OCI-LY7 (cell line): ENCODE results near the gene SEC23IP. TPM values are rescaled to one million over a fixed set of nuclear protein-coding genes. Genes with fewer than 3 reads are reported as not detected.

ENCODE experiments used
- BruUV-seq: library from RNA; stranded (reverse); fragments of 400-500 nt; replicated peaks from 2 replicates; lab custom pipeline; 2021; lab: Mats Ljungman, UMichigan
- CTCF ChIA-PET: fragments of 300-600 bp; sonication (Branson Sonifier 250); formaldehyde crosslinking; loops from one replicate; lab custom pipeline; 2022; ENCODE audit warnings: antibody characterized with exemption; ENCODE audit not compliant: unreplicated experiment; lab: Charles Lee
- POLR2A ChIA-PET: fragments of 300-600 bp; sonication (Branson Sonifier 250); formaldehyde crosslinking; loops from one replicate; lab custom pipeline; 2022; ENCODE audit warnings: antibody characterized with exemption; lab: Charles Lee
- DNase-seq: peaks from one replicate; pipeline ENCODE4 v3.0.0-alpha.2; 2015; ENCODE audit warnings: low spot score
- H2AFZ ChIP-seq: fragments of 200-600 bp; sonication (generic), shearing (Covaris generic); 2 replicates; pipeline ENCODE4 v1.6.1; 2014; ENCODE audit warnings: mild to moderate bottlenecking, antibody characterized with exemption, low read length, moderate library complexity
- H3K27ac ChIP-seq: fragments of 200-600 bp; sonication (generic); 2 replicates; pipeline ENCODE4 v1.5.1; 2014; ENCODE audit warnings: mixed run types, low read depth, mild to moderate bottlenecking, moderate library complexity, low read length, inconsistent platforms; ENCODE audit not compliant: poor library complexity, severe bottlenecking
- H3K36me3 ChIP-seq: fragments of 200-600 bp; sonication (generic); 2 replicates; pipeline ENCODE4 v1.6.1; 2014; ENCODE audit warnings: mild to moderate bottlenecking, antibody characterized with exemption, low read length, moderate library complexity, mixed read lengths; ENCODE audit not compliant: insufficient read depth
- H3K4me1 ChIP-seq: fragments of 200-600 bp; sonication (generic); 2 replicates; pipeline ENCODE4 v1.5.1; 2014; ENCODE audit warnings: mild to moderate bottlenecking, low read length; ENCODE audit not compliant: insufficient read depth, poor library complexity, severe bottlenecking
- H3K4me2 ChIP-seq: fragments of 200-600 bp; sonication (generic); 2 replicates; pipeline ENCODE4 v1.6.1; 2014; ENCODE audit warnings: mild to moderate bottlenecking, low read length
- H3K4me3 ChIP-seq: fragments of 200-600 bp; sonication (generic); 2 replicates; pipeline ENCODE4 v1.5.1; 2014; ENCODE audit warnings: mild to moderate bottlenecking, low read depth, low read length; ENCODE audit not compliant: poor library complexity, severe bottlenecking
- H3K79me2 ChIP-seq: fragments of 200-600 bp; sonication (generic); 2 replicates; pipeline ENCODE4 v1.6.1; 2016; ENCODE audit warnings: low read depth, mild to moderate bottlenecking, low read length, moderate library complexity, mixed read lengths; ENCODE audit not compliant: insufficient read depth
- H3K9me2 ChIP-seq: fragments of 200-600 bp; sonication (generic); 2 replicates; pipeline ENCODE4 v1.6.1; 2016; ENCODE audit warnings: mild to moderate bottlenecking, low read length, mixed read lengths; ENCODE audit not compliant: insufficient read depth
- H3K9me3 ChIP-seq: fragments of 200-600 bp; sonication (generic); 2 replicates; pipeline ENCODE4 v1.6.1; 2014; ENCODE audit warnings: mild to moderate bottlenecking, mixed run types, low read length, mixed read lengths
- H4K20me1 ChIP-seq: fragments of 200-600 bp; sonication (generic); 2 replicates; pipeline ENCODE4 v1.6.1; 2014; ENCODE audit warnings: mild to moderate bottlenecking, antibody characterized with exemption, low read length, moderate library complexity, mixed read lengths; ENCODE audit not compliant: insufficient read depth
- CTCF ChIP-seq: fragments of 200-600 bp; sonication (generic); conservative IDR thresholded peaks from 2 replicates; pipeline ENCODE4 v1.5.1; 2014; ENCODE audit warnings: mild to moderate bottlenecking, antibody characterized with exemption, low read length, moderate library complexity, mixed read lengths
- EZH2phosphoT487 ChIP-seq: fragments of 200-600 bp; sonication (generic); IDR thresholded peaks from 2 replicates; pipeline ENCODE4 v1.6.1; 2018; ENCODE audit warnings: low read depth, borderline replicate concordance, mild to moderate bottlenecking, mixed run types, antibody characterized with exemption, low read length, moderate library complexity, mixed read lengths
- intact Hi-C: fragments of 100-400 bp; cut with micrococcal nuclease; formaldehyde crosslinking; loops from one replicate; pipeline ENCODE4 v1.10.0; 2022; ENCODE audit not compliant: unreplicated experiment
- total RNA-seq, 2 experiments: library from RNA; depleted of rRNA in 1 of 2; stranded (reverse); fragments of >200 nt in 1 of 2; shearing (Covaris generic) in 1 of 2; gene quantifications; 2 replicates each; pipeline ENCODE4 v1.2.3, GENCODE V29; 2014 to 2022

Gene SEC23IP
- total RNA-seq, 2 experiments from 2014 or later: 19.9 to 61.3 TPM

- ChIA-PET POLR2A (interaction anchor here (0.6 kb wide), 1 partner anchor 18 kb away, joined by 3 read pairs; no protein-coding TSS in a partner anchor), CTCF (no interaction called here)
- no peak overlapping the region for H3K4me2 ChIP-seq
- no peaks in the 10 kb centered on the region for H3K9me2 ChIP-seq
- H3K4me3 ChIP-seq: no peak overlapping the region
- BruUV-seq: no TSS peak
- DNase-seq: no peak
- no peaks in the 10 kb centered on the region for H3K9me3 ChIP-seq
- intact Hi-C loops: loop anchor here (10.0 kb wide), 1 partner anchor 165 kb away; no protein-coding TSS in a partner anchor
- peaks cover 89% of the 10 kb centered on the region for H3K36me3 ChIP-seq
- no peak overlapping the region for H3K27ac ChIP-seq
- H3K4me1 ChIP-seq: peaks cover 5% of the 10 kb centered on the region
- H2AFZ ChIP-seq: no peak overlapping the region
- H3K79me2 ChIP-seq: no peaks in the 10 kb centered on the region
- TF ChIP-seq CTCF: no peak
- no peak for TF ChIP-seq EZH2phosphoT487
- H4K20me1 ChIP-seq: no peaks in the 10 kb centered on the region
Measured at GRCh38 chr10:119919826-119920225, 27.3 kb downstream of the SEC23IP start.

- H3K4me1 ChIP-seq: no peaks in the 10 kb centered on the region
- H3K27ac ChIP-seq: no peak overlapping the region
- H3K4me3 ChIP-seq: no peak overlapping the region
- no peaks in the 10 kb centered on the region for H3K9me2 ChIP-seq
- no TSS peak for BruUV-seq
- TF ChIP-seq EZH2phosphoT487: no peak
- TF ChIP-seq CTCF: no peak
- peaks cover 85% of the 10 kb centered on the region for H3K36me3 ChIP-seq
- H3K79me2 ChIP-seq: no peaks in the 10 kb centered on the region
- POLR2A ChIA-PET: interaction anchor here (0.6 kb wide), 2 partner anchors 22 to 98 kb away, joined by 3 read pairs; no protein-coding TSS in a partner anchor
- H2AFZ ChIP-seq: no peak overlapping the region
- H3K9me3 ChIP-seq: no peaks in the 10 kb centered on the region
- no peak overlapping the region for H3K4me2 ChIP-seq
- no peaks in the 10 kb centered on the region for H4K20me1 ChIP-seq
- DNase-seq: no peak
- intact Hi-C loops: no loop called here
- CTCF ChIA-PET: no interaction called here
Measured at GRCh38 chr10:119928411-119928810, 35.9 kb downstream of the SEC23IP start.

GRCh38 chr10:119931871-119932270 lies 39.3 kb downstream of the SEC23IP start:
- BruUV-seq: no TSS peak
- DNase-seq: no peak
- POLR2A ChIA-PET: interaction anchor here (0.7 kb wide), 1 partner anchor 315 kb away, joined by 6 read pairs; no protein-coding TSS in a partner anchor
- no peaks in the 10 kb centered on the region for H4K20me1 ChIP-seq
- no peak for TF ChIP-seq EZH2phosphoT487
- TF ChIP-seq CTCF: no peak
- no peaks in the 10 kb centered on the region for H3K9me2 ChIP-seq
- CTCF ChIA-PET: no interaction called here
- H3K27ac ChIP-seq: no peak overlapping the region
- H3K4me1 ChIP-seq: no peaks in the 10 kb centered on the region
- peaks cover 85% of the 10 kb centered on the region for H3K36me3 ChIP-seq
- intact Hi-C loops: no loop called here
- H3K79me2 ChIP-seq: no peaks in the 10 kb centered on the region
- no peaks in the 10 kb centered on the region for H3K9me3 ChIP-seq
- no peak overlapping the region for H3K4me3 ChIP-seq
- H2AFZ ChIP-seq: no peak overlapping the region
- H3K4me2 ChIP-seq: no peak overlapping the region
